SK-N-SH (cell line): Measurements from ENCODE around the gene DLG2. TPM values are rescaled to one million over a fixed set of nuclear protein-coding genes. Genes with fewer than 3 reads are reported as not detected.

Experiments used
- CTCF ChIA-PET: fragments of 300-600, 350-600 bp; formaldehyde crosslinking; extraction: SDS; loops from one replicate; lab custom pipeline; 2021; lab: Yijun Ruan, JAX
- POLR2A ChIA-PET: fragments of 350-600 bp; sonication (Branson Sonifier 250); formaldehyde crosslinking; extraction: SDS; loops from one replicate; lab custom pipeline; 2020; ENCODE audit warnings: antibody characterized with exemption, inconsistent platforms; lab: Yijun Ruan, JAX
- DNase-seq: peaks from one replicate; pipeline ENCODE4 v3.0.0; 2012
- H2AFZ ChIP-seq: fragments of 200-600 bp; sonication (generic); 2 replicates; pipeline ENCODE4 v1.8.1; 2016; ENCODE audit warnings: antibody characterized with exemption, mild to moderate bottlenecking, low read depth
- H3F3A ChIP-seq: fragments of 200-600 bp; sonication (generic); replicated peaks from 2 replicates; pipeline ENCODE3; 2016; ENCODE audit warnings: antibody characterized with exemption, mild to moderate bottlenecking; ENCODE audit not compliant: insufficient read depth
- H3K27ac ChIP-seq, 2 experiments: fragments of 200-500 bp in 1 of 2; fragments of 200-600 bp in 1 of 2; sonication (Bioruptor generic) in 1 of 2; sonication (generic), shearing (Covaris generic) in 1 of 2; 2 replicates each; pipeline versions ENCODE4 v1.5.1 to v1.6.1; 2014 to 2016; ENCODE audit warnings: low read depth in 2 of 2, inconsistent platforms in 1 of 2, low read length in 1 of 2, mild to moderate bottlenecking in 1 of 2, mixed read lengths in 1 of 2
- H3K27me3 ChIP-seq: fragments of 200-600 bp; sonication (generic), shearing (Covaris generic); 2 replicates; pipeline ENCODE4 v1.6.1; 2016; ENCODE audit warnings: mixed run types; ENCODE audit not compliant: insufficient read depth
- H3K36me3 ChIP-seq, 2 experiments: fragments of 200-500 bp in 1 of 2; fragments of 200-600 bp in 1 of 2; sonication (Bioruptor generic) in 1 of 2; sonication (generic) in 1 of 2; replicated peaks in 1 of 2; 2 replicates each; pipeline versions ENCODE3 to v1.5.1; 2014 to 2016; ENCODE audit warnings: low read length in 1 of 2, mild to moderate bottlenecking in 1 of 2; ENCODE audit not compliant: insufficient read depth in 2 of 2, control insufficient read depth in 1 of 2
- H3K4me1 ChIP-seq, 2 experiments: fragments of 200-500 bp in 1 of 2; fragments of 200-600 bp in 1 of 2; sonication (Bioruptor generic) in 1 of 2; sonication (generic), shearing (Covaris generic) in 1 of 2; 2 replicates each; pipeline versions ENCODE4 v1.5.1 to v1.6.1; 2014 to 2016; ENCODE audit warnings: low read depth in 1 of 2, low read length in 1 of 2, mixed run types in 1 of 2; ENCODE audit not compliant: insufficient read depth in 2 of 2, control insufficient read depth in 1 of 2
- H3K4me2 ChIP-seq: fragments of 200-600 bp; sonication (generic), shearing (Covaris generic); 2 replicates; pipeline ENCODE4 v1.6.1; 2017; ENCODE audit warnings: mixed run types
- H3K4me3 ChIP-seq, 2 experiments: fragments of 200-500 bp in 1 of 2; fragments of 200-600 bp in 1 of 2; sonication (Bioruptor generic) in 1 of 2; sonication (generic), shearing (Covaris generic) in 1 of 2; 2 replicates each; pipeline versions ENCODE4 v1.5.1 to v1.8.1; 2014 to 2016; ENCODE audit warnings: low read depth in 2 of 2, inconsistent platforms in 1 of 2, low read length in 1 of 2, mild to moderate bottlenecking in 1 of 2, mixed read lengths in 1 of 2, moderate library complexity in 1 of 2
- H3K79me2 ChIP-seq: fragments of 200-600 bp; sonication (generic); 2 replicates; pipeline ENCODE4 v1.8.1; 2017; ENCODE audit warnings: mild to moderate bottlenecking; ENCODE audit not compliant: insufficient read depth
- H3K9ac ChIP-seq: fragments of 200-600 bp; sonication (generic); 2 replicates; pipeline ENCODE4 v1.6.1; 2017; ENCODE audit warnings: mixed run types
- H3K9me2 ChIP-seq: fragments of 200-600 bp; sonication (generic); 2 replicates; pipeline ENCODE4 v1.6.1; 2017; ENCODE audit warnings: mixed run types
- H3K9me3 ChIP-seq: fragments of 200-600 bp; sonication (generic); 2 replicates; pipeline ENCODE4 v1.6.1; 2017; ENCODE audit warnings: mixed run types, mild to moderate bottlenecking, moderate library complexity
- H4K20me1 ChIP-seq: fragments of 200-600 bp; sonication (generic); 2 replicates; pipeline ENCODE4 v1.6.1; 2017; ENCODE audit warnings: mild to moderate bottlenecking, mixed run types; ENCODE audit not compliant: insufficient read depth
- CHD2 ChIP-seq: fragments of 150-350 bp; IDR thresholded peaks from 2 replicates; pipeline ENCODE4 v1.6.1; 2018; ENCODE audit warnings: low read length; ENCODE audit not compliant: partially characterized antibody
- CTCF ChIP-seq: fragments of 200-600 bp; sonication (generic); IDR thresholded peaks from 2 replicates; pipeline ENCODE4 v1.6.1; 2017; ENCODE audit warnings: antibody characterized with exemption, mild to moderate bottlenecking, moderate library complexity
- EP300 ChIP-seq, 2 experiments: IDR thresholded peaks; 2 replicates each; pipeline versions ENCODE4 v1.4.0 to v1.6.1; 2012; ENCODE audit warnings: borderline replicate concordance in 1 of 2, low read depth in 1 of 2, low read length in 1 of 2
- FOSL2 ChIP-seq: IDR thresholded peaks from 2 replicates; pipeline ENCODE4 v1.4.0; 2012; ENCODE audit warnings: low read depth, mild to moderate bottlenecking, moderate library complexity, borderline replicate concordance
- JUND ChIP-seq: IDR thresholded peaks from 2 replicates; pipeline ENCODE4 v1.4.0; 2012
- MEF2A ChIP-seq: IDR thresholded peaks from 2 replicates; pipeline ENCODE4 v1.4.0; 2012; ENCODE audit warnings: low read depth, borderline replicate concordance
- NRF1 ChIP-seq: IDR thresholded peaks from 2 replicates; pipeline ENCODE4 v1.6.1; 2012; ENCODE audit warnings: low read depth, mild to moderate bottlenecking, low read length
- PBX3 ChIP-seq: IDR thresholded peaks from 2 replicates; pipeline ENCODE4; 2012
- REST ChIP-seq: IDR thresholded peaks from 2 replicates; pipeline ENCODE4 v1.6.1; 2012; ENCODE audit warnings: mild to moderate bottlenecking, low read depth, low read length, moderate library complexity
- TAF1 ChIP-seq: IDR thresholded peaks from 2 replicates; pipeline ENCODE4 v1.6.1; 2012; ENCODE audit warnings: low read depth, mild to moderate bottlenecking, low read length, moderate library complexity, borderline replicate concordance
- YY1 ChIP-seq: IDR thresholded peaks from 2 replicates; pipeline ENCODE4 v1.4.0; 2012; ENCODE audit warnings: low read depth, mild to moderate bottlenecking
- WGBS: methylation state at CpG from one replicate; pipeline ENCODE4 v1.1.6; 2017; ENCODE audit warnings: low lambda C conversion rate; 5-methylcytosine and 5-hydroxymethylcytosine counted together
- polyA plus RNA-seq, 3 experiments: library from polyadenylated mRNA; depleted of rRNA; stranded (reverse); fragments of >200 nt; gene quantifications; 2 replicates each; pipeline ENCODE4 v1.2.3, GENCODE V29; 2012
- TF ChIP-seq, protein P1 (sequence below): fragments of 150-350 bp; IDR thresholded peaks from 2 replicates; pipeline ENCODE4 v1.6.1; 2017; ENCODE audit warnings: antibody characterized with exemption, low read length, low read depth, borderline replicate concordance

The DLG2 gene
- polyA plus RNA-seq, 1 of the 3 experiments (the other 2 are of a cell fraction): 0.21 TPM

- no peaks in the 10 kb centered on the region for H3K9me3 ChIP-seq
- WGBS: 34% methylated on average over 5 of the region's 5 CpGs
- ChIA-PET POLR2A (no interaction called here), CTCF (no interaction called here)
- no peak overlapping the region for H3K4me3 ChIP-seq
- no peaks in the 10 kb centered on the region for H3K9me2 ChIP-seq
- TF ChIP-seq PBX3 (no peak), JUND (no peak), CHD2 (no peak), CTCF (no peak), NRF1 (no peak)
- no peak overlapping the region for H3K27ac ChIP-seq
- no peak overlapping the region for H3K4me2 ChIP-seq
- H3K27me3 ChIP-seq: no peaks in the 10 kb centered on the region
- H3K9ac ChIP-seq: no peak overlapping the region
- no peaks in the 10 kb centered on the region for H3K4me1 ChIP-seq
- no peaks in the 10 kb centered on the region for H4K20me1 ChIP-seq
- H3K36me3 ChIP-seq: no peaks in the 10 kb centered on the region
- DNase-seq: no peak
- no peaks in the 10 kb centered on the region for H3F3A ChIP-seq
- no peaks in the 10 kb centered on the region for H3K79me2 ChIP-seq
- no peak overlapping the region for H2AFZ ChIP-seq
Observed at GRCh38 chr11:84645988-84646694, 981.0 kb downstream of the DLG2 start.

- Histone ChIP-seq H3K9me3 (no peaks in the 10 kb centered on the region), H3K4me3 (no peak overlapping the region), H3K9me2 (no peaks in the 10 kb centered on the region), H3K9ac (no peak overlapping the region), H3F3A (no peaks in the 10 kb centered on the region), H4K20me1 (no peaks in the 10 kb centered on the region), H3K27ac (no peak overlapping the region), H3K27me3 (no peaks in the 10 kb centered on the region), H3K36me3 (no peaks in the 10 kb centered on the region), H3K4me2 (no peak overlapping the region), H3K4me1 (no peaks in the 10 kb centered on the region), H3K79me2 (no peaks in the 10 kb centered on the region), H2AFZ (no peak overlapping the region)
- ChIA-PET POLR2A (no interaction called here), CTCF (no interaction called here)
- no peak for TF ChIP-seq EP300 (IDR thresholded peaks at IDR 0.05; ENCODE audit: borderline replicate concordance in 1 of 2, low read depth in 1 of 2, low read length in 1 of 2)
- TF ChIP-seq FOSL2: no peak
- TF ChIP-seq, protein P1, sequence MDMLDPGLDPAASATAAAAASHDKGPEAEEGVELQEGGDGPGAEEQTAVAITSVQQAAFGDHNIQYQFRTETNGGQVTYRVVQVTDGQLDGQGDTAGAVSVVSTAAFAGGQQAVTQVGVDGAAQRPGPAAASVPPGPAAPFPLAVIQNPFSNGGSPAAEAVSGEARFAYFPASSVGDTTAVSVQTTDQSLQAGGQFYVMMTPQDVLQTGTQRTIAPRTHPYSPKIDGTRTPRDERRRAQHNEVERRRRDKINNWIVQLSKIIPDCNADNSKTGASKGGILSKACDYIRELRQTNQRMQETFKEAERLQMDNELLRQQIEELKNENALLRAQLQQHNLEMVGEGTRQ: no peak
- no peak for TF ChIP-seq TAF1
- no peak for TF ChIP-seq YY1
- no peak for TF ChIP-seq CHD2
- TF ChIP-seq REST: no peak
- TF ChIP-seq MEF2A: no peak
- no peak for DNase-seq
Observed at GRCh38 chr11:84642500-84642899, 984.6 kb downstream of the DLG2 start.
